ENCODE data around the gene RNF133.

DNA sequence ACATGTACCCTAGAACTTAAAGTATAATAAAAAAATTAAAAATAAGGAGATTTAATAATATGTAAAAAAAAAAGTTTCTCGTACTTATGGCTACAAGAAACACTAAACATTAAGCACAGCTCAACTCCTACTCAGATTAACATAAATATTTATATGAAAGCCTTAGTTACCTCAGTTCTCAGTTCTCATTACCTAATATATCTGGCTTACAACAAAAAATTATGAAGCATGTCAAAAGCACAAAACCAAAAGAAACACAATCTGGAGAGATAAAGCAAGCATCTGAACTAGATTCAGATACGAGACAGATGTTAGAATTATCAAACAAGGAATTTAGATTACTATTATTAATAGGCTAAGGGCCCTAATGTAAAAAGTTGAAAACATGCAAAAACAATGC is 40.1 kb downstream of the RNF133 start:
- TF ChIP-seq, protein P1, sequence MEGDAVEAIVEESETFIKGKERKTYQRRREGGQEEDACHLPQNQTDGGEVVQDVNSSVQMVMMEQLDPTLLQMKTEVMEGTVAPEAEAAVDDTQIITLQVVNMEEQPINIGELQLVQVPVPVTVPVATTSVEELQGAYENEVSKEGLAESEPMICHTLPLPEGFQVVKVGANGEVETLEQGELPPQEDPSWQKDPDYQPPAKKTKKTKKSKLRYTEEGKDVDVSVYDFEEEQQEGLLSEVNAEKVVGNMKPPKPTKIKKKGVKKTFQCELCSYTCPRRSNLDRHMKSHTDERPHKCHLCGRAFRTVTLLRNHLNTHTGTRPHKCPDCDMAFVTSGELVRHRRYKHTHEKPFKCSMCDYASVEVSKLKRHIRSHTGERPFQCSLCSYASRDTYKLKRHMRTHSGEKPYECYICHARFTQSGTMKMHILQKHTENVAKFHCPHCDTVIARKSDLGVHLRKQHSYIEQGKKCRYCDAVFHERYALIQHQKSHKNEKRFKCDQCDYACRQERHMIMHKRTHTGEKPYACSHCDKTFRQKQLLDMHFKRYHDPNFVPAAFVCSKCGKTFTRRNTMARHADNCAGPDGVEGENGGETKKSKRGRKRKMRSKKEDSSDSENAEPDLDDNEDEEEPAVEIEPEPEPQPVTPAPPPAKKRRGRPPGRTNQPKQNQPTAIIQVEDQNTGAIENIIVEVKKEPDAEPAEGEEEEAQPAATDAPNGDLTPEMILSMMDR (IDR thresholded peaks at IDR 0.05; ENCODE audit: low read length): no peak
- TF ChIP-seq EZH2phosphoT487 (IDR thresholded peaks at IDR 0.05; ENCODE audit: low read length): no peak
